ENCODE results near the gene CD93. TPM values are rescaled to one million over a fixed set of nuclear protein-coding genes. Genes with fewer than 3 reads are reported as not detected.

Gene CD93
- total and polyA plus RNA-seq, 12 donors, result 12.7 to 85.0 (median 35.2) TPM

DNA sequence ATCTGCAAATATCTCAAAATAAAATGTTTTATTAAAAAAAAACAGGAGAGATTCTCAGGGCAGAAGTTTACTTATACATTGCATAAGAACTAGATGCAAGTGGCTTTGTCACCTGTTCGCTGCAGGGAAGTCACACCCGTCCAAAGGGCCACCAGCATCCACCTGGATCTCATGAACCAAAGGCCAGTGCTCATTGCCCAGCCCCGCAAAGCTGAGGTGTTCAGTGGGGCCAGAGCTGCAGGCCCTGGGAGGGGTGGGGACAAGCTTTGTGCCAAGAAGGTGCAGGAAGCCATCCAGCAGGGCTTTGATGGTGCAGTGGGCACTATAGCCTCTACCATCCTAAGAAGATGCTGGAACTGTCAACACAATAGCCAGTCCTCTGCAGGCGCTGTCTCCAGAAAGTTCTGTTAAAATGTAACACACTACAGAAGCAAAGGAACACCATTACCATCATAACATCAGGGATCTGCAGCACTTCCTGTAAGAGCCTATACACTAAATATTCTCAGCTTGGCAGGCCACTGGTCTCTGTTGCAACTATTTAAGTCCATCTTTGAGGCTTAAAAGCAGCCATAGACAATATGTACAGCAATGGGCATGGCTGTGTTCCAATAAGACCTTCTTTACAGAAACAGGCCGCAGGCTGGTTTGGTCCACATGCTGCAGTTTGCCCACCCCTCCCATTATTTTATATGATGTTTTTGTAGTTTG is 15.7 kb upstream of the CD93 start:
- Histone ChIP-seq H3K9me3 (no peaks in the 10 kb centered on the region), H3K4me3 (no peak overlapping the region), H3K36me3 (no peaks in the 10 kb centered on the region), H3K27me3 (no peaks in the 10 kb centered on the region), H3K4me1 (peaks cover 0 to 72% (median 44%) of the 10 kb centered on the region in 9 donors), H3K27ac (peak overlapping the region in 6 of 10 donors; percentile 82 to 90 (median 88))
- no peak for DNase-seq
- intact Hi-C loops (cut with DNase I), result no loop called here
- WGBS, 2 donors, result 96 to 97% methylated on average over 5 of the region's 5 CpGs
- TF ChIP-seq CTCF (IDR thresholded peaks at IDR 0.05), result no peak
- no peak for ATAC-seq

GRCh38 chr20:23100720-23101107 is 14.6 kb upstream of the CD93 start:
- no peaks in the 10 kb centered on the region for H3K9me3 ChIP-seq
- no peak for DNase-seq
- no peak for ATAC-seq
- peaks cover 0 to 69% (median 32%) of the 10 kb centered on the region in 9 donors for H3K4me1 ChIP-seq
- peak overlapping the region in 2 of 10 donors; percentile 21 to 52 for H3K27ac ChIP-seq
- H3K27me3 ChIP-seq, result no peaks in the 10 kb centered on the region
- intact Hi-C loops (cut with DNase I), result no loop called here
- H3K36me3 ChIP-seq, result no peaks in the 10 kb centered on the region
- no peak overlapping the region for H3K4me3 ChIP-seq
- no peak for TF ChIP-seq CTCF (IDR thresholded peaks at IDR 0.05)

DNA sequence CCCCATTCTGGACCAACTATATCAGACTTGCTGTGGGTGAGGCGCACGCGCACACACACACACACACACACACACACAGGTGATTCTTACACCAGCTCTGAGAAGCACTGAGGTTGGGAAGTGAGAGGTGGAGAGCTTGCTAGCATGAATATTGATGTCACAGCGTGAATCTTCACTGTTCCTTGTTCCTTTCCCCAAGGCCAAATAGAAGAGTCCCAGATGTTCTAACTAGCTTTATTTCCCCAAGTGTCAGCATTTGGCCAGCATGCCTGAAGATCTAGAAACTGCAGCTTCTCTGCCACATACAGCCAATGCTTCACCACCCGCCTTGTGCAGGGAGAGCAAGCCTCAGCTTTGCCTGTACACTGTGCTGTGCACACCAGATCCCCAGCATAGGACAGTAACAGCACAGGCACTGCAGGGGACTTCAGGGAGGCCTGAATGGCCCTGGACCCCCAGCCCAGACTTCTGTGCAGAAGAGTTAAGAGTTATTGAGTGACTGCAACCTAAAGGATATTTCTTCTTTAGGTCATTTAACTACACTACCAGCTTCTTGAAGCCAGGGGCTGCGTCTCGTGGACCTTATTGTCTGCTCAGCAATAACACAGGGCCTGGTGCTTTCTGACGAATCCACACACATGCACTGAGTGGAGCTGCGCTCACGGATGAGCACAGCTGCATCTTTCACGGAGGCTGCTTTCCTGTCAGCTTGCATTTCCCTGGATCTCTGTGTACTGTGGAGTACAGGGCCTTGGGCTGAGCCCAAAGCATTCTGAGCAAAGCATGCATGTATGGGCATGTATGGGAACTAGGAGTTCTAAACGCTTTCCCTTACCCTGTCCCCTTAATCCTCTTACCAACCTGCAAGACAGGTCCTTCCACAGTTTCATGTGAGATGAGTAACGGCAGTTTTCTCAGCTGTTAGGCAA is 13.9 kb upstream of the CD93 start:
- WGBS, 2 donors, result 74 to 75% methylated on average over 13 of the region's 13 CpGs
- ATAC-seq (peak in 1 of 8 donors; percentile 36), DNase-seq (no peak)
- TF ChIP-seq CTCF (IDR thresholded peaks at IDR 0.05), result no peak
- H3K9me3 ChIP-seq, result no peaks in the 10 kb centered on the region
- intact Hi-C loops (cut with DNase I), result no loop called here
- H3K36me3 ChIP-seq, result no peaks in the 10 kb centered on the region
- no peaks in the 10 kb centered on the region for H3K27me3 ChIP-seq
- H3K4me3 ChIP-seq, result no peak overlapping the region
- peaks cover 0 to 69% (median 26%) of the 10 kb centered on the region in 9 donors for H3K4me1 ChIP-seq
- H3K27ac ChIP-seq, result peak overlapping the region in 3 of 10 donors; percentile 19 to 52 (median 21)
